Astrocyte of the spinal cord (primary cell): ENCODE results near the gene ATP2A3.

Experiments
- DNase-seq: peaks from one replicate; pipeline ENCODE4 v3.0.0; 2011; ENCODE audit warnings: low read depth, low spot score
- H3K4me3 ChIP-seq: 2 replicates; pipeline ENCODE4 v1.5.1; 2011; ENCODE audit warnings: low read depth, mild to moderate bottlenecking, low read length, moderate library complexity
- in situ Hi-C: cut with HindIII; loops from 2 replicates; pipeline ENCODE4 v1.10.0; 2017; ENCODE audit warnings: low sequenced_read_pairs
- TF ChIP-seq, protein P1 (sequence below): IDR thresholded peaks from 2 replicates; pipeline ENCODE4 v1.5.1; 2012; ENCODE audit warnings: low read depth, mild to moderate bottlenecking, low read length, inconsistent platforms

The ATP2A3 gene

DNA sequence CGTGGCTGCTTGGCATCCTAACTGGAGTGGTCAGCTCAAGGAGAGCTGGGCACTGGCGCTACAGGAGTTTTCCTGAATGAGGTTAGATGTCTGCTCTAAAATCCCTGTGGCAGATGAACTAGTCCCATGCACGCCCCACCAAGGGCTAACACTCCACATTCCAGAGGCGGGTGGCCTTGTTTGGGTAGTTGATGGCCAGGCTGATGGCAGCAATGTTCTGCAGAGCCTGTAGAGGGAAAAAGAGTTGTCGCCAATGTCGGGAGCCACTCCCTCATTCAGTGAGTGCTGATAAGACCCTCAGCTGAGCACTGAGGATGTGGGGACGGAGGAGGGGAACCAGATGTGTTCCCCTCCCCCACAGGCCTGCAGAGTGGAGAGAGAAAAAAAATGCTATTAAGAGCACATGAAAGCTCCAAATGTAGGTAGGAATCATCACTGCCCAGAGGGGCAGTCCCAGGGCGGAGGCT lies 42.5 kb upstream of the ATP2A3 start:
- no peak overlapping the region for H3K4me3 ChIP-seq
- TF ChIP-seq, protein P1, sequence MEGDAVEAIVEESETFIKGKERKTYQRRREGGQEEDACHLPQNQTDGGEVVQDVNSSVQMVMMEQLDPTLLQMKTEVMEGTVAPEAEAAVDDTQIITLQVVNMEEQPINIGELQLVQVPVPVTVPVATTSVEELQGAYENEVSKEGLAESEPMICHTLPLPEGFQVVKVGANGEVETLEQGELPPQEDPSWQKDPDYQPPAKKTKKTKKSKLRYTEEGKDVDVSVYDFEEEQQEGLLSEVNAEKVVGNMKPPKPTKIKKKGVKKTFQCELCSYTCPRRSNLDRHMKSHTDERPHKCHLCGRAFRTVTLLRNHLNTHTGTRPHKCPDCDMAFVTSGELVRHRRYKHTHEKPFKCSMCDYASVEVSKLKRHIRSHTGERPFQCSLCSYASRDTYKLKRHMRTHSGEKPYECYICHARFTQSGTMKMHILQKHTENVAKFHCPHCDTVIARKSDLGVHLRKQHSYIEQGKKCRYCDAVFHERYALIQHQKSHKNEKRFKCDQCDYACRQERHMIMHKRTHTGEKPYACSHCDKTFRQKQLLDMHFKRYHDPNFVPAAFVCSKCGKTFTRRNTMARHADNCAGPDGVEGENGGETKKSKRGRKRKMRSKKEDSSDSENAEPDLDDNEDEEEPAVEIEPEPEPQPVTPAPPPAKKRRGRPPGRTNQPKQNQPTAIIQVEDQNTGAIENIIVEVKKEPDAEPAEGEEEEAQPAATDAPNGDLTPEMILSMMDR = no peak
- DNase-seq = no peak
- in situ Hi-C loops = no loop called here

DNA sequence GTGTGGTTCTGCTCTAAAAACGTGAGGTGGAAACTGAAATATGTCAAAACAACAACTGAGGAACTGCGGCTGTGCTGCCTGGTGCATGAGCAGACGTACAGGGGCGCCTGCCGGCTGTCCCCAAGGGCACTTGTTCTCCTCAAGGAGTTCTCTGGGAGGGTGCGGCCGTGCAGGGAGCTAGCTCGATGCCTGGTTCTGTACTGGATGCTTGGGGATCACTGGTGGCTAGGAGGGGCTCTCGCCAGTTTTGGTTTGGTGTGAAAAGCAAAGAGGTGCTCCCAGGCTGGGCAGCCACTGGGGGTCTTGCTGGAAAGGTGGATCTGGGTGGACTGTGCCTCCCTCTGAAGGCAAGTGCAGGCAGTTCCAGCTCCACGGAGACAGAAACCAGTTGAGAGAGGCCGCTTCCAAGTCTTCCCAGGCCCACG lies 41.9 kb upstream of the ATP2A3 start:
- TF ChIP-seq, protein P1 = no peak
- no peak for DNase-seq
- in situ Hi-C loops = no loop called here
- no peak overlapping the region for H3K4me3 ChIP-seq

DNA sequence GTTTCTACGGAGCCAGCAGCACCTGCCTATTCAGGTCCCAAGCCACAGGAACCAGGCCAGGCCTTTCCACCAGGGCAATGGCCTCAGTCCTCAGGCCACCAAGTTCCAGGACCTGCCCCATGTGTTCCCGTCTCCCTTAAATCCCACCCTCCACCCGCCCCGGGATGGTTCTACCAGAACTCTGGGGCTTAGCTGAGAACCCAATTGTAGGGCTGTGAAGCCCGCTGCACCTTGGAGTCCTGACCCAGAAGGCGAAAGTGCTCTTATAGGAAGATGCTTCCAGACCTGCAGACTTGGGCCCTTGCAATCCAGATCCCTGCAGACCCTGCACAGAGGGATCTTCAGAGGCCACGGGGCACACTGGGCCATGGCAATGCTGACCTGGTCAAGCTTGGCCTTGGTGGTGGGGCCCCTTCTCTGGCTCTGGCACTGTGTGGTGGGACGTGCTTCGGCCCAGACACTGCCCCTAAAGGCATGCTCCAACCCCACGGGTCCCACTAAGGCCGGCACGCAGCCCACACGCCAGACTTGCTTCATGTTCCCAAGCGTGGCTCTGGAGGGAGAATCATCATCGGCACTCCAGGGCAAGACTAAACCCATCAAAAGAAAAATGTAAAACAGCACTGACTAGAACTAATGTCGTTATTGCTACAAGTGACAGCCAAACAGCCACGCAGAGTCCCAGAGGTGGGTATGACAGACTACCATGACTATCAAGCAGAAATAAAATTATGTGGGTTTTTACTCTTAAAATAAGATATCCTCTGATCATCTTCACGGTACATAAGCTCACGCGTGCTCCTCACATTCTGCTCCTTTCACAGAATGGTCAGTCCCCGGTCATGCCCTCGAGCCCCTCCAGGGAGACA lies 41.3 kb upstream of the ATP2A3 start:
- TF ChIP-seq, protein P1 = no peak
- no peak for DNase-seq
- no peak overlapping the region for H3K4me3 ChIP-seq
- in situ Hi-C loops = no loop called here

DNA sequence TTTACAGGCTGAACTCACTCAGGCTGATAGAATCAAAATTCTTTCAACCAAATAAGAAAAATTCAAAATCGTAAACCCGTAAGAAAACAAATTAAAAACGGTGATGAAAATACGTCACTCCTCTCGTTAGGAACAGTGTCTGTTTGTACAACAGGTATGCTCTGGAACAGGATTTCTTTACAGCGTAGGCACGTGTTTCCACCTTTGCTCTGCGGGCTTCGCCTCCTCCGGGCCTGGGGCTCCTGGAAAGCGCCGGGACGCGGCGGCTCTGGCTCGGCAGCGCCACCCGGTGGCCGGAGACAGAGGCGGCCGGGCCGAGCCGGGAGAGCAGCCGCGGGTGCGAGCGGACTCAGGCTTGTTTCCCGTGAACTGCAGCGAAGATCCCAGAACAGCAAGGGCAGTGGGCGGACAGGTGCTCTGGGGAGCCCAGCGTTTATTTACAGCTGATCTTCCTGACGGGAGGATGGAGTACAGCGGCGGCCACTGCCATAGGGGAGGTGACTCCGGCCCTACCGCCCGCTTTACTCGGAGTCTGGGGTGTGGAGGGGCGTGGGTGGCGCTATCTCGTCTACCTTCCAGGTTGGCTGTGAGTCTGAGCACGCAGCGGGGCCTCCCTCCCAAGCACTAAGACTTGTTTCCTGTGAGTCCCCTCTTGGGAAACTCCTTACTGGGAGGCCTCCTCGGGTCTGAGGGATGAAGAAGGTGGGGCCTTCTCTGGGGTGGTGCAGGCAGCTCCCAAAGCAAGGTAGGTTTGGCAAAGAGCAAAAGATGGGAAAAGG lies 40.5 kb upstream of the ATP2A3 start:
- H3K4me3 ChIP-seq = no peak overlapping the region
- peak; percentile 33 for DNase-seq
- in situ Hi-C loops = no loop called here
- TF ChIP-seq, protein P1 = peak; percentile 79

DNA sequence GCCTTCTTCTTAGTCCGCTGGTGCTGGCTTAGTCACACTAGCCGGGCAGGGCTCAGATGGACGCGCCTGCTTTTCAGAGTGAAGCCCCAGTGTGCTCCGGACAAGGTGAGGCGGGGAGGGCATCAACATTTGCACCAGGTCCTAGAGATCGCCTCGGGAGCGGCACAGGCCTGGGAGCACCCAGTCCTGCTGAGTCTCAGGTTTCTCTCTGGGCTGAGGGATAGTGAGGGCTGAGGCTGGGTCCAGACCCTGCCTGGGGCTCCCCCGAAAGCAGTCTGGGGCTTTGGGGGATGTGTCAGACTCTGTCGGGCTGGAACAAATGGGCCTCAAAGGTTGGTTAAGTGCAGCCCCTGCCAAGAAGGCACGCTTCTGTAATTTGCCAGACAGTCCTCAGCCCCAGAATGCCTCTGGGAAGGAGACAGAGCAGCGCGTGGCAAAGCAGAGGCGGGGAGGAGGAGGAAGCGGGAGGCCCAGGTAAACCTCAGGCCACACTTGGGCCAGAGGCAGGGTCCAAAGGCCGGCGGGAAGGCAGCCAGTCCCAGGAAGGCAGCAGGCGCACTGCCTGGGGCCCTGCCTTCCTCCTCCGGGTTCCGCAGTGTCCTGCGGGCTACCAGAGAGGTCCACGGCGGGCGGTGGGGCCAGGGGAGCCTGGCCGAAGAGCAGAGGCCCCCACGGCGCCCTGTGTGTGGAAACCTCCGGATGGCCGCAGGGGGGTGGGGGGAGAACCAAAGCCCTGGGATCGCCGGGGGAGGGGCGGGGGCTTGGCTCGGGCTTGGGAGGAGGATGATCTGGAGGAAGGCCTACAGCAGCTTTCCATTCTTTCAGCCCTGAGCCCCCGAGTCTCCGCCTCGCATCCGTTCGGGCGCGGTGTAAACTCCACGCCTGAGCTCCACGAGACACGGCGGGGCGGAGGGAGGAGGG lies 39.5 kb upstream of the ATP2A3 start:
- H3K4me3 ChIP-seq = no peak overlapping the region
- in situ Hi-C loops = no loop called here
- TF ChIP-seq, protein P1 = no peak
- no peak for DNase-seq

DNA sequence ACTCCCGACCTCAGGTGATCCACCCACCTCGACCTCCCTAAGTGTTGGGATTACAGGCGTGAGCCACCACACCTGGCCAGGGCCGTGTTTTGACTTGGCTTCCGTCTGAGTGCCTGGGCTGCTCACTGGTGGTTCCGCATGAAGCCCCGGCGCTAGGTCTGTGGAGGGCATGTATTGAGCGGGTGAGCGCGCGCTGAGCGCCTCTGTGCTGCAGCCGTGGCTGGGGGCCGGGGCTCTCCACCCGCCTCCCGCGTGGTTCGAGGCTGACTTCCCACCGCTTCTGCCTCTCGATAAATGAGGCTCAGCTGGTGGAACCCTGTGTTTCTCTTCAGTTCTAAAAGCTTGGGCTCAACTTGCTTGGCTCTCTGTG lies 38.9 kb upstream of the ATP2A3 start:
- in situ Hi-C loops = no loop called here
- H3K4me3 ChIP-seq = no peak overlapping the region
- DNase-seq = no peak
- TF ChIP-seq, protein P1 = no peak
